ENCODE measurements around the gene MRAP2.
"Not testable (repeated sequence)": the region's sequence is repeated elsewhere in the genome, so short reads cannot be mapped to it uniquely, and the experiment has no call there.

- TF ChIP-seq CREB5 (CRISPR knock-in tag; IDR thresholded peaks at IDR 0.05; ENCODE audit: low read depth); CSDC2 (CRISPR knock-in tag; IDR thresholded peaks at IDR 0.05); PATZ1 (CRISPR knock-in tag; IDR thresholded peaks at IDR 0.05; ENCODE audit: borderline replicate concordance); ZFP30 (CRISPR knock-in tag; IDR thresholded peaks at IDR 0.05); POU6F1 (CRISPR knock-in tag; IDR thresholded peaks at IDR 0.05; ENCODE audit: borderline replicate concordance, low read depth); ZNF565 (CRISPR knock-in tag; conservative IDR thresholded peaks at IDR 0.05; ENCODE audit: low read depth); OSR1 (CRISPR knock-in tag; IDR thresholded peaks at IDR 0.05): not testable (repeated sequence)
Observed at GRCh38 chr6:84032000-84032399, 1.6 kb upstream of the MRAP2 start.

Measured in SK-N-SH treated with all-trans-retinoic acid at 6 μM for 48 hours (cell line).